Stimulated activated CD8-positive, alpha-beta memory T cell treated with anti-CD3 and anti-CD28 coated beads, Interleukin-7, amount 100 ng/mL, for 4 hours (primary cell): ENCODE results near the gene PCP4.

ENCODE experiments used
- DNase-seq, 2 donors: peaks; one replicate each; pipeline ENCODE4 v3.0.0-alpha.2; 2020; ENCODE audit warnings: low read depth in 2 of 2

PCP4 gene

DNA sequence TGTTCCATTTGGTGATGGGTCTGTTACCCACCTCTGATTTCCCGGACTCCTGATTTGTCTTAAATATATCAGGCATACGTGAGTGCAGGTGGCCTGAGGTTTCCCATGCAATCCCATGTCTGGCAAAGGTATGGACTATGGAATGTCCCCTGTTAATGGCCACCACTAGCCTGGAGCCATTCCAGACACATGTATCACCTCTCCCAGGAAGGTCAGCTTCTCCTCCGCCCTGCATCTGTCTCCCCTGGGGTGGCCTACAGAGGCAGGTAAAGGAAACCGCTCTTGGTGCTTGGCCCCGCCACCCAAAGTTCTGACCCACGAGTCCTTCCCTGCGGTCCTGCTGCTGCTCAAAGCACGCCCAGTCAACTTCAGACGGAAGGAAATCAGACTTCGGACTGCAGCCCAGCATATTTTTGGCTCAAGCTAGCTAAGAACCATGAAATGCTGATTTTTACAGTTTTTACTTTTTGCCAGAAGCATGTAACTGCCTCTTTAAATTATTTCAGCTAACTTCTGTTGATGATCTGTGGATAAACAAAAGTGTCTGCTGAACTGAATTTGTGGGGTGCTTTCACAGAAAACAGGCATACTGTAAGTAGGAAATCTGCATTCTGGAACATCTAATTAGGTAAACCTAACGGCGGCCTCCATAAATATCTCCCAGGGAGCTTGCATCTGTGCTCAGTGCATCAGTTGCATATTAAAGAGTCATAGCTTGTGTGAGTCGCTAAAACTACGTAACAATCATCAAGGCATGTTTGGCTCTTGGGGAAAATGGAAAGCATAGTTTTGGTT is 105.9 kb downstream of the PCP4 start:
- DNase-seq: no peak

DNA sequence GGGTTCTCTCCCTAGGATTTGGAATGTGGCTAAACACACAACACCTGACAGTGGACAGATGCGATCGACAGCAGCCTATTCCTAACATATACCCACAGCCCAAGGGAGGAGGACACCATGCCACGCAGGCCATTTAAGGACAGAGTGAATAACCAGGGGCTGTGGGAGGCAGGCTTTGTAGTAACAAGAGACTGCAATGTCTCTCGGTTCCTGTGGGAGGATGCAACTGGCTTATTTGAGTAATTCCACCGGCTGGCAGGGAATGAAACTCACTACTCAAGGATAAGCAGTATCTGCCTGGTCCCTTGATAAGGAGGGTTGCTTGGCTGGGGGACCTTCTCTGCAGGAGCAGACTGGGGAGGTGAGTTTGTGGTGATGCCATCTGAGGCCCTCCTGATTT is 109.6 kb downstream of the PCP4 start:
- DNase-seq: no peak
